Tibial nerve (tissue), 4 donors: ENCODE results near the gene PARD6G.

Experiments
- CTCF ChIP-seq, 5 experiments: fragments of 200-600 bp in 3 of 5; fragments of 450-650 bp in 2 of 5; sonication (generic) in 3 of 5; IDR thresholded peaks; one replicate each; pipeline ENCODE4 v1.5.1; 2016 to 2019; ENCODE audit warnings: antibody characterized with exemption in 5 of 5, mild to moderate bottlenecking in 3 of 5, moderate library complexity in 2 of 5
- EP300 ChIP-seq, 2 donors: sonication (generic); formaldehyde crosslinking; IDR thresholded peaks; one replicate each; pipeline ENCODE4 v1.6.1; 2017; ENCODE audit warnings: antibody characterized with exemption in 2 of 2, mild to moderate bottlenecking in 1 of 2
- POLR2A ChIP-seq, 2 donors: fragments of 450-650 bp; IDR thresholded peaks; one replicate each; pipeline ENCODE4 v1.6.1; 2017; ENCODE audit warnings: antibody characterized with exemption in 2 of 2, mild to moderate bottlenecking in 2 of 2, moderate library complexity in 2 of 2

DNA sequence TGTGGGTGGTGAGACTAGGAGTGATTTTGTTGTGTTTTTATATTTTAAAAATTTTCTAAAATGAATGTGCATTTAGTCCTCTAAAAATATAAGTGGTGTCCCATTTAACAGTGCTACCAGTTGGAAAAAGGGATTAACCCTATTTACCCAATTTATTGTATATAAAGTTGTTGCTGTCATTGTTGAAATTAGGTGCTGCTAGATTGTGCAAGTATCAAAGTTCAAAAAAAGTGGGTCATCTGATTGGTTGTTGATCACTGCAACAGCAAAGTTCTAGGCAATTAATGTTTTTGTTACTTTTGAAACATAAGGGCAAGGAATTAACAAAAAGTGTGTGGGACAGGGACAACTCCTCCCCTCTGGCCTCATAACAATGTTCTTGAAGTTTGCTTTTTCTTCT is 97.6 kb downstream of the PARD6G start:
- TF ChIP-seq CTCF (IDR thresholded peaks at IDR 0.05) (no peak), POLR2A (IDR thresholded peaks at IDR 0.05) (no peak), EP300 (IDR thresholded peaks at IDR 0.05) (no peak)
